VCaP (cell line): ENCODE measurements around the gene MAP3K8.

Experiments
- H3K27ac ChIP-seq: fragments of 450-650 bp; 2 replicates; pipeline ENCODE4 v1.5.1; 2017
- CTCF ChIP-seq: fragments of 450-650 bp; conservative IDR thresholded peaks from 2 replicates; pipeline ENCODE4 v1.5.1; 2017; ENCODE audit warnings: mild to moderate bottlenecking, moderate library complexity

MAP3K8 gene

GRCh38 chr10:30434273-30435072, 489 bp downstream of the MAP3K8 start:
- H3K27ac ChIP-seq = peak overlapping the region; percentile 79

GRCh38 chr10:30435073-30435422, 1.1 kb downstream of the MAP3K8 start:
- TF ChIP-seq CTCF = no peak

More at GRCh38 chr10:30434273-30435072, 489 bp downstream of the MAP3K8 start:
- no peak for TF ChIP-seq CTCF

GRCh38 chr10:30435499-30436167, 1.6 kb downstream of the MAP3K8 start:
- H3K27ac ChIP-seq = peak overlapping the region; percentile 9; the same call in 1 of the 2 replicates

More at GRCh38 chr10:30435073-30435422, 1.1 kb downstream of the MAP3K8 start:
- no peak overlapping the region for H3K27ac ChIP-seq

GRCh38 chr10:30436191-30436611, 2.2 kb downstream of the MAP3K8 start:
- H3K27ac ChIP-seq = peak overlapping the region; percentile 9; the same call in 1 of the 2 replicates
- no peak for TF ChIP-seq CTCF

- no peak overlapping the region; the same call in 1 of the 2 replicates for H3K27ac ChIP-seq
- no peak for TF ChIP-seq CTCF
These were observed 2.7 kb downstream of the MAP3K8 start for GRCh38 chr10:30436671-30437030.

GRCh38 chr10:30437031-30437841, 3.3 kb downstream of the MAP3K8 start:
- H3K27ac ChIP-seq = no peak overlapping the region
- no peak for TF ChIP-seq CTCF

- TF ChIP-seq CTCF = no peak
- H3K27ac ChIP-seq = 0 out of 2 replicates have a peak overlapping the region, but pooled peaks have one; percentile 14
These were observed 4.3 kb downstream of the MAP3K8 start for GRCh38 chr10:30438021-30438850.
